NAMALWA (cell line): ENCODE data around the gene COL11A1.
"Not testable (repeated sequence)": the region's sequence is repeated elsewhere in the genome, so short reads cannot be mapped to it uniquely, and the experiment has no call there.

Experiments used
- DNase-seq: peaks from one replicate; pipeline ENCODE4 v3.0.0-alpha.2; 2015; ENCODE audit warnings: low spot score

Gene COL11A1

DNA sequence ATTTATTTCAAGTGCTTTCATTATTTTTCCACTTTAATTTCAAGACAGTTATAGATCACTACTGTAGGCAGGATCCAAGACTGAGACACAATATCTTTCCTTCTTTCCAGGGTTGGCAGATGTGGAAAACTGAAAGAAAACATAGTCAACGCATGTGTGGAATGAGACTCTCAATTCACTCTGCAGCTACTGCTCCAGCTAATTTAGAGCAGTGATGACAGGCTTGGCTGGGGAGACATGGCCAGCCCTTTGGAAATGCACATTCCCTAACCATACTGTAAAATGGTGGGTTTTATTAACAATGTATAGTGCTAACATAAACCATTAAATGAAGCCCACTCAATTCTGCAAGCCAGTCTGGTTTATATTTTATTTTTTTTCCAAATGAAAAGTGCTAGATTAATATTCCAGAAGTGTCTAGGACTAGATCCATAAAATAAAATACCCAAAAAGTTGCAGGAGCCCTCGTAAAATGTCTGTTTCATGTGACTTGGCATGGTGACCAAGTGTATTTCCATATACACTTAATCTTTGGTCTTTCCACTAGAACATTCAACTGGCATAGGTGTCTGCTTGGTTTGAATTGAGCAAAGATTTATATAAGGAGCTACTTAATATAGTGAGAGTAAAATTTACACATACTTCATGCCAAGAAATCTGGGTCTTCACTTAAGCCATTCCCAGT lies 32.9 kb downstream of the COL11A1 start:
- DNase-seq, result no peak

DNA sequence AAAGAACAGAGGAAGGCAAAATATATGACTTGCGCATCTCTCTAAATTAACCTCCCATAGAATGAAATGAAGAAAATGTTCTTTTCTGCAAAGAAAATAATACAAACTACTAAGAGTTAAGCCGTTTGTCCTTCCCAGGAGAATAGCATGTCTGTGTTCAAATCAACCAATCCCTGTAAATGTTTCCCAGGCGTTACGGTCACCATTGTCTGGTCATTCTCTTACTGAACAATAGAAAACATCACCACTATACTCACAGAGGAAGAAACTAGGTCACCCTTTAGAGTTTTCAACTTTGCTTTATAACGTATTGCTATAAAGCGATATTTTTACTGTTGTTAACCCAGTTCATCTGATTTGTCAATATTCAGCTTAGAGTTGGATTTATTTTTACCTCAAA lies 34.1 kb downstream of the COL11A1 start:
- no peak for DNase-seq

DNA sequence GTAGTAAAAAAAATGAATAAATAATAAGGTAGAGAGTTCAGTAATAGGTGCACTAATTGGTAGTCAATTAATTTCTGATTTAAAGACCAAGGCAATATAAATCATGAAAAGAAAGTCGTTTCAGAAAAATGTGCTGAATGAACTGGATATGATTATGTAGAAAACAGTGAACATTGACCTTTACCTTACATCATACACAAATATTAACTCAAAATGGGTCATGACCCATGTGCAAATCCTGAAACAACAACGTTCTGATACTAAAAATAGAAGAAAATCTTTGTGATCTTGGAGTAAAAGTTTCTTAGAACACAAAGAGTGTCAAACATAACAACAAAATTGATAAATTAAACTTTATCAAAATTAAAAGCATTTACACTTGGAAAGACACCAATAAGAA lies 39.1 kb downstream of the COL11A1 start:
- DNase-seq, result no peak

DNA sequence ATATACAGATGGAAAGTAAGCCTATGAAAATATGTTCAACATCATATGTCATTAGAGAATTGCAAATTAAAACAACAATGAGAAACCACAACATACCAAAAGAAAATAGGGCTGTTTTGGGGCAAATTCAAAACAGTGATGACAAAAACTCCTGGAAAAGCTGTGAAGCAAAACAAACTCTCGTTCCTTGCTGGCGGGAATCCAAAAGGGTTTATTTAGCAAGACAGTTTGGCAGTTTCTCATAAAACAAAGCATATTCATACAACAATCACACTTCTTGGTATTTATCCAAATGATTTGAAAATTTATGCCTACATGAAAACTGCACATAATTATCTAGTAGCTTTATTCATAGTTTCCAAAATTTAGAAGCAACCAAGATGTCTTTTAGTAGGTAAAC lies 44.4 kb downstream of the COL11A1 start:
- DNase-seq, result no peak

DNA sequence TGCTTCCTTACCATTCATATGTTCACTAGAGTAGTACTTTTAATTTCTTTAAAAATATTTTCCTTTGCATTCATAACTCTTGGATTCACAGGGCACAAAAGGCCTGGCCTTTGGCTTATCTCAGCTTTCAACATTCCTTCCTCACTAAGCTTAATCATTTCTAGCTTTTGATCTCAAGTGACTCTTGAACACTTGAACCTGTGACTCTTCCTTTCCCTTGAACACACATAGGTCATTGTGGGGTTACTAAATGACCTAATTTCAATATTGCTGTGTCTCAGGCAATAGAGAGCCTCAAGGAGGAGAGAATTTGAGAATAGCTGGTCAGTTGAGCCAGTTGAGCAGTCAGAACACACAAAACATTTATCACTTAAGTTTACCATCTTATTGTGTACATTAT lies 49.9 kb downstream of the COL11A1 start:
- DNase-seq, result no peak

DNA sequence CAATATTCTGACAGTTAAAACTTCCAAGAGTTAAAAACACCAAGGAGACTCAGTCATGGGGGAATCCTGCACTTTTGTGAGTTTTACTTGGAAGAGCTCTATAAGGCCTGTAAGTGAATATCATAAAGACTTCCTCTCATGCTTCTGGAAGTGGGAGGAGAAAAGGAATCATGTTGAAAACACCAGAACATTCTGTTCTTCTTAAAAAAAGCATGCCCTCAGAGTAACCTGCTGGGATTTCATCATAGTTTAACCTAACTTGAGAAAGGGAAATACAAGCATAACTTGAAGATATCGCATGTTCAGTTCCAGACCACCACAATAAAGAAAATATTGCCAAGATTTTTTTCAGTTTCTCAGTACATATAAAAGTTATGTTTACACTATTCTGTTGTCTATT lies 51.9 kb downstream of the COL11A1 start:
- no peak for DNase-seq

DNA sequence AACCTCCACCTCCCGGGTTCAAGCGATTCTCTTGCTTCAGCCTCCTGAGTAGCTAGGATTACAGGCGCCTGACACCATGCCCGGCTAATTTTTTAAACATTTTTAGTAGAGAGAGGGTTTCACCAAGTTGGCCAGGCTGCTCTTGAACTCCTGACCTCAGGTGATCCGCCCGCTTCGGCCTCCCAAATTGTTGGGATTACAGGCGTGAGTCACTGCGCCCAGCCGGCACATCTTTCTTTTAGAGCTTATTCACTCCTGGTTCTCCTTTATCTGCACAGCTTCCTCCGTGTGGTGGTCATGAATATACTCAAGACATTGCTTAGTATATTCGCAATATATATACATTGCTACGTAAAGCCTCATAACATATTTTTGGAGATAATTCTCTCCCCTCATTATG lies 80.2 kb downstream of the COL11A1 start:
- DNase-seq, result not testable (repeated sequence)

DNA sequence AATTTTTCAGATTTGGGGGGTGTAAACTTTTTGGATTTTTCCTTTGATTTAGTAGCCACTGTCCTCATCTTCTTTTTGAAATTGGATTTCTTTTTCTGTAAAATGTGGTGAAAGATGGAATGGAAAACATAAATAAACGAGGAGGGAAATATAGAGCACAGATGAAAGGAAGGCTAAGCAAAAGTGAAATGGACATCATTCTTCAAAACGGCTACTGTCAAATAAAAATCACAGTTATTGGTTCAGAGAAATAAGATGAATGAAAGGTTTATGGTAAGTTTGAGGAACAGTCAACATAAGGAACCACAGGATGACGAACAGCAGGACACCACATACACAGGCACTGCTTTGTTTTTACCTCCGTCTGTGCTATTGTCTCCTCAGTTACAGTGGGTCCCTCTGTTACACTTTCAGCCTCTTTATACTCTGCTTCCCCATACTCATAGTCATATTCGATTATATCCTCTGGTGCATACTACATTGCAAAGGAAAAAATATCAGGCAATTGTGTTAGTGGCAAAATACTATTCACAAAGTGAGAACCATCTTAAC lies 82.4 kb downstream of the COL11A1 start:
- no peak for DNase-seq

DNA sequence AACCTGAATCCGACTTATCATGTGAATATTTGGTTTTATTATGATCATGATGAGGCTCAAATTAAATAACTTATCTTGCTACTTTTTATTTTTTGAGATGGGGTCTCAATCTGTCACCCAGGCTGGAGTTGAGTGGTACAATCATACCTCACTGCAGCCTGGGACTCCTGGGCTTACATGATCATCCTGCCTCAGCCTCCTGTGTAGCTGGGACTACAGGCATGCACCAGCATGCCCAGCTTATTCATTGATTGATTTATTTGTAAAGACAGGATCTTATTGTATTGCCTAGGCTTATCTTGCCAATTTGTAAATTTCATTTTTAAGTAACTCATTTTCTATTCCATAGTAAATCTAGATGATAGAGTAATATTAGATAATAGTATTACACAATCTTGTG lies 84.3 kb downstream of the COL11A1 start:
- DNase-seq, result no peak

DNA sequence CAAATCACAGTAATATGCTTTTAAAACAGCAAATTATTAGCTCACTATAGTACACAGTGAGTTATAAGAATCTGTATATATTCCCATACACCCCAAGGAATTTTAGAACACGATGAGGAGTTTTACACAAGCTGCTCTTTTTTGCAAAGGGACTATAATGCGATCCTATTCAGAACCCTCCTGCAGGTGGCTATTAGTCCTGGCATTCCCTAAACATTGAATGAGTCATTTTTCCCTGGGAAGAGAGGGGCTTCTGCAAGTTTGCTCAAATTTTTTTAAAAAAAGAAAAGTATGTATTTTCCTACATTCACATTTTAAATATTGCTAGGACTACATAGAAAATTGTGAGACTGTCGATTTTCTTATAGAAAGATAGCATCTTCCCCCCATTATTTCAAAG lies 106.3 kb downstream of the COL11A1 start:
- DNase-seq, result no peak

DNA sequence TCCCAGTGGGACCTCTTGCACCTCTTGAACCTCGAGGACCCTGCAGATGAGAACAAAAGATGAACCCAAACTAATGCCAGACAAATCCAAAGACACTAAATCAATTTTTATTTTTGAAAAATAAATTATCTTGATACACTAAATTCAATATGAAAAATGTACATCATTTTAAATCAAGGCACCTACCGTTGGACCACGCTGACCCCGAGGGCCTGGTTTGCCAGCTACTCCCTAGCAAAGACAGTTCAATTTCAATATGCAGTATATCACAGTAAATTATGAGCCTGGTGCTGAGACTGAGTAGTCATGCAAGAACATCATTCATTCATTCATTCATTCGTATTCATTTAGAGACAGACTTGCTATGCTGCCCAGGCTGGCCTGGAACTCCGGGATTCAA lies 129.4 kb downstream of the COL11A1 start:
- DNase-seq, result no peak

DNA sequence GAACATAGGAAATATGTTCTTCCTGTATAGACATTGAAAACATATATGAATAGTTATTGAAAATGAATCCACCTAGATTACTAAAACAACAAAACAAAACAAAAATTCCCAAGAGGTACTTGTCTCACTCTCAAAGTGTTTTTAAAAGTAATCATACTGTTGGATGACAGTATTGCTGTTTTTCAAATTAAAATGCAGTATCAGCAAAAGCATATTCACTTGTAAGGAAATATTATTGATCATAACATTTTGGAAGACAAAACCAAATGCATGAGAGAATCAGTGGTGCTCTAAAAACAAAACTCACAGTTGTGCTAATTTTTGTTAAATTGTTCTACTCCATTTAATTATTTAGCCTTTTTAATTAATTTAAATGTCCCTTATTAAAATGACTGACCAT lies 131.0 kb downstream of the COL11A1 start:
- DNase-seq, result no peak

DNA sequence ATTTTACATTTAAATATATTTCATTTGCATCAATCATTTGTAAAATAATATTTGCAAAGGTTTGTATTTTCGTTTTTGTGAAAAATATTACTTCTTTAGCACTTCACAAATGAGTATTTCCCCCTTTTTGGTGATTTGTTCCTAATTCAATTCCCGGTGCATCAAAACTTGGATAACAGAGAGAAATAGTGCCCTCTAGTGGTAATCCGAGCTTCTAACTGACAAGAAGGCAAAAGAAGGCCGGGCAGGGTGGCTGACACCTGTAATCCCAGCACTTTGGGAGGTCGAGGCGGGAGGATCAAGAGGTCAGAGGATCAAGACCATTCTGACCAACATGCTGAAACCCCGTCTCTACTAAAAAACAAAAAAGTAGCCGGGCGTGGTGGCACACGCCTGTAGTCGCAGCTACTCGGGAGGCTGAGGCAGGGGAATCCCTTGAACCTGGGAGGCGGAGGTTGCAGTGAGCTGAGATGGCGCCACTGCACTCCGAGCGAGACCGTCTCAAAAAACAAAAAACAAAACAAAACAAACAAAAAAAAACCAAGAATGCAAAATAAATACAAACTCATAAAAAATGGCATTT lies 137.7 kb downstream of the COL11A1 start:
- DNase-seq, result peak; percentile 62

DNA sequence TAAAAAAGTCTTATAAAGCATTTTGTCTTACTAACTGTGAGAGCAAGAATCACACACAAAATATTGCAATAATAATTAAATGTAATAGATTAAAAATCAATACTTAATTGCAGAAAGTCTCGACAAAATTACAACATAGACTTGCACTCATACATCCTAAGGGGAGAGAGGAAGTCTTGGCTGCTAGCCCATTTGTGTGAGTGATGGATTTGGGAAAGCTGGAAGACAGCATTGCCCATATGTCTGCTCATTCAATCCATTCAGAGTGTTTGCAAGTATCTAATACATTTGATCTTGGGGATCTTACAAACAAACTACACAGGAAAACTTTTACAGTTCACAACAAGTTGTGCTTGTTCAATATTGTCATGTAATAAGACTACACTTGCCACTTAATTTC lies 140.5 kb downstream of the COL11A1 start:
- no peak for DNase-seq

DNA sequence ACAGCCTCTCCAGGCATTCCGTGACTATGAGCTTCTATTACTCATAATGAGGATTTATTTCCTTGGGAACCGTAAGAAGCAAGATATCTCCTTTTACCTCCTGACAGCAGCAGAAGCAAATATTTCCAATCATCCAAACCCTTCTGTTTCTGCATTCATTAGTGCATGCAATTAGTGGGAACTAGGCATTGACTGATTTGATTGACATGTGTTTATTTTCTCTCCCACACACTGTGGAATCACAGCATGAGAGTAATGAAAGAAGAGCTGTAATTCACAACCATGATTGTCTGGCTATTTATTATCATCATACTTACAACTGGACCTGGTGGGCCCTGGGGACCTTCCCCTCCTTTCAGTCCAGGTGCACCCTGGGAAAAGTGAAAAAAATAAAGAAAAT lies 146.8 kb downstream of the COL11A1 start:
- no peak for DNase-seq

DNA sequence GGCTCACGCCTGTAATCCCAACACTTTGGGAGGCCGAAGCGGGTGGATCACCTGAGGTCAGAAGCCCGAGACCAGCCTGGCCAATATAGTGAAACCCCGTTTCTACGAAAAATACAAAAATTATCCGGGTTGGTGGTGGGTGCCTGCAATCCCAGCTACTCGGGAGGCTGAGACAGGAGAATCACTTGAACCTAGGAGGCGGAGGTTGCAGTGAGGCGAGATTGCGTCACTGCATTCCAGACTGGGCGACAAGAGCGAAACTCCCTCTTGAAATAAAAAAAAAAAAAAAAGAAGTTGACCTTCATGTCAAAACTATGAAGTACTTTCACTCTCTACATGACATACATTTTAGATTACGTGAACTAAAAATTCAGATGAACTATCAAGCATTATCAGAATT lies 153.7 kb downstream of the COL11A1 start:
- DNase-seq, result no peak

DNA sequence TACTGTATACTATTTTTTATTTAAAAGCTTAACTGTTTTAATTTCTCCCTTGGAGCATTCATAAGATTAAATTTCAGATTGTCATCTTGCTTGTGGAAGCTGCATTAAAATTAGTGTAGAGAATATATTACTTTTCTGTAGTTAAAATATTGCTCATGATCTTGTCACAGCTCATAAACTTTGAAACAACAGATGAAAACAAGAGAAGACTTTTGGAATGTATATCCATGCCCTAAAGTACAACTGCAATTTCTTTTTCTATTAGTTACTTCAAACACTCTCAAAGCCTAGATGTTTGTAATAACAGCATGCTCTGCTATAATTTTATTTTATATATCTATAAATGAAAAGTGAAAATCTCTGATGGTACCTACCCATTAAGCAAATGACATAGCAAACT lies 155.9 kb downstream of the COL11A1 start:
- DNase-seq, result no peak

DNA sequence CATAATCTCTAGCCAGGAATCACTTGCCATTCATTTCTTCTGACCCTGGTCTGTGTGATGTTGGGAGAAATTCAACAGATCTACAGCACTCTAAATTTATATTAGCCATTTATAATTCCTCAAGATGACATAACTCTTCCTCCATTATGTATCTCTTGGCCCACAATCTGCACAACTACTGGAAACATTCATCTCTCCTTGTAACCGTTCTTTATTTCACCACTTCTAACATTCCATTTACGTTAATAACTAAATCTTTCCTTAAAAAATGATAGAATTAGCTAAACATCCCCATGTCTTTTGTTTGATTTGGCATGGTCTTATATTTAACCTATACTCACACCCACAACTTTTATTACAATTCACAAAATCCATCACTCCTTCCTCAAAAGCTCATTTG lies 166.0 kb downstream of the COL11A1 start:
- DNase-seq, result no peak

DNA sequence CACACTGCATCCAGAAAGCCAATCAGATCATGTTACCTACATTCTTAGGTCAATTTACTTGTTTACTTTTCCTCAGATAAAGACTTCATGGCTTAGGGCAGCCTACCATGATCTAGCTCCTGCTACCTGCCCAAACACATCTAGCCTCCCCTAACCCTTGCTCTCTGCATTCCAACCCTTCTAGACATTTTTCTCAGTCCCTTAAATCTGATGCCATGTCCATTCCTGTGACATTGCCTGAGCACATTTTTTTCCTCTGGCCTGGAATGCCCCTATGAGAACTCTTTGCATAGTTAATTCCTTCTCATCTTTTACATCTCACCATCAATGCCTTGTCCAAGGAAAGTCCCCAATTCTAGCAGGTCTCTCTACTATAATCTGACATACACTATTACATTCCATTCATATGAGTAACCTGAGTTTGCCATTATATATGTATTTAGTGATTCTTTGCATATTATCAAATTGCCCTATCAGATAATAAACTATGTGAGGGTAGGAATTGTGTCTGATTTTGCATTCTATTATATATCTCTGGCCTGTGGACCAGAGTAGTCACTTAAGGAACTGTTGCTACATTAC lies 166.9 kb downstream of the COL11A1 start:
- DNase-seq, result no peak

DNA sequence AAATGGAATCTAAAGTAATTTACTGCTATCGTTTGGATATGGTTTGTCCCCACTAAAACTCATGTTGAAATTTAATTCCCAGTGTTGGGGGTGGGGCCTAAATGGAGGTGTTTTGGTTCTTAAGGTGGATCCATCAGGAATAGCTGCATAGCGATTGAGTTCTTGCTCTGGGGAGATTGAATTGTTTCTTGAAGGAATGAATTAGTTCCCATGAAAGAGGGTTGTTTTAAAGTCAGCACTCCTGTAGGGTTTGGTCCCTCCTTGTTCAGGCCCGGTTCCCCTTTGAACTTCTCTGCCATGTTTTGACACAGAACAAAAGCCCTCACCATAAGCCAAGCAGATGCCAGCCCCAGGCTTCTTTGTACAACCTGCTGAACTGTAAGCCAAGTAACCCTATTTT lies 170.9 kb downstream of the COL11A1 start:
- DNase-seq, result no peak

DNA sequence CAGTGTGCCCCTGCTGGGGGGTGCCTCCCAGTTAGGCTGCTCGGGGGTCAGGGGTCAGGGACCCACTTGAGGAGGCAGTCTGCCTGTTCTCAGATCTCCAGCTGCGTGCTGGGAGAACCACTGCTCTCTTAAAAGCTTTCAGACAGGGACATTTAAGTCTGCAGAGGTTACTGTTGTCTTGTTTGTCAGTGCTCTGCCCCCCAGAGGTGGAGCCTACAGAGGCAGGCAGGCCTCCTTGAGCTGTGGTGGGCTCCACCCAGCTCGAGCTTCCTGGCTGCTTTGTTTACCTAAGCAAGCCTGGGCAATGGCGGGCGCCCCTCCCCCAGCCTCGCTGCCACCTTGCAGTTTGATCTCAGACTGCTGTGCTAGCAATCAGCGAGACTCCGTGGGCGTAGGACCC lies 175.0 kb downstream of the COL11A1 start:
- not testable (repeated sequence) for DNase-seq

DNA sequence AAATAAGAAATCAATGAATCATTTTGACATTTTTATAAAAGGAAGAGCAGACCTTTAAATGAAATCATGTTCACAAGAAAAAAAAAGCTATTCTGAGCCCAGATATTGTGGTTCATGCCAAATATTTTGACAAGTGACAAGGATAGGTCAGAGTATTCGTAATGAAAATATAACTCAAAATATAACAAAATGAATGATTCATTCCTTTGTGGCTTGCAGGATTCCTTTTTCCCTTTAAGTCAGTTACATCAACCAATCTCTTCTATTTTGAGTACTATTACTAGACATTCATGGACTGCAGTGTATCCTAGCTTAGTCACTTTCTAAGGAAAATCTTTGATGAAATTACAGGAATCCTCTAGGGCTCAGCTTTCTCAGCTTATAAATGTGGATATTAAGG lies 188.7 kb downstream of the COL11A1 start:
- DNase-seq, result no peak

DNA sequence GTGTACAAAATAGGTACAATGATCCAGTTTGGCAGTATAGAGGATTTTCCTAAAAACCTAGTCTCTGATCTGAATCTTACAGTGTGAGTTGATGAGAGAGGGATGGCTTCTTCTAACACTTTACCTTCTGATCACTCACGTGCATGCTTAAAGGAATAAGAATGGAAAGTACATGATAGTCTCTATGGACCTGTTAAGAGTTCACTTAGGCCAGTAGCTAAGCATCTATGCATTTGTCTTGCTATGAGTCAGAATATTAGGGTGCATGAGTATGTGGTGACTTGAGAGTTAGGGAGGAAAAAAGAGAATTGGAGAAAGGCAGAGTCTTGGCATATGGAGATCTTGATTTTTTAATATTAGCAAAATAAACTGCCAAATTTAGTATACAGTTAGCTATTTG lies 206.3 kb downstream of the COL11A1 start:
- DNase-seq, result no peak

DNA sequence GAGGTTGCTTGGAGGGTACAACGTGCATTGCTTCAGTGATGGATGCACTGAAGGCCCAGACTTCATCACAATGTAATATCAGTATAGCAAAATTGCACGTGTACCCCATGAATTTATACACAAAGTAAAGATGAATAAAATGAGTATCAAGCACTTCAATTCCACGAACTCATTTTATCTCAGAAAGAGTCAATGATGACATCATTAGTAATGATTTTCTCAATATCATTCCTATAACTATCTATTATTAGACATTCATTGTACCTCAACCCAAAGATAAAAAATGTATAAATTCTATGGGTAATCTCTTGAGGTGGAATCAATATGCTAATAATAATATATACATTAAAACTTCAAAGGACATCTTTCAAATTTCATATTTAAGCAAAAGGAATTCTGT lies 208.4 kb downstream of the COL11A1 start:
- no peak for DNase-seq
